ENCODE results near the gene CYTH3.

CYTH3 gene

DNA sequence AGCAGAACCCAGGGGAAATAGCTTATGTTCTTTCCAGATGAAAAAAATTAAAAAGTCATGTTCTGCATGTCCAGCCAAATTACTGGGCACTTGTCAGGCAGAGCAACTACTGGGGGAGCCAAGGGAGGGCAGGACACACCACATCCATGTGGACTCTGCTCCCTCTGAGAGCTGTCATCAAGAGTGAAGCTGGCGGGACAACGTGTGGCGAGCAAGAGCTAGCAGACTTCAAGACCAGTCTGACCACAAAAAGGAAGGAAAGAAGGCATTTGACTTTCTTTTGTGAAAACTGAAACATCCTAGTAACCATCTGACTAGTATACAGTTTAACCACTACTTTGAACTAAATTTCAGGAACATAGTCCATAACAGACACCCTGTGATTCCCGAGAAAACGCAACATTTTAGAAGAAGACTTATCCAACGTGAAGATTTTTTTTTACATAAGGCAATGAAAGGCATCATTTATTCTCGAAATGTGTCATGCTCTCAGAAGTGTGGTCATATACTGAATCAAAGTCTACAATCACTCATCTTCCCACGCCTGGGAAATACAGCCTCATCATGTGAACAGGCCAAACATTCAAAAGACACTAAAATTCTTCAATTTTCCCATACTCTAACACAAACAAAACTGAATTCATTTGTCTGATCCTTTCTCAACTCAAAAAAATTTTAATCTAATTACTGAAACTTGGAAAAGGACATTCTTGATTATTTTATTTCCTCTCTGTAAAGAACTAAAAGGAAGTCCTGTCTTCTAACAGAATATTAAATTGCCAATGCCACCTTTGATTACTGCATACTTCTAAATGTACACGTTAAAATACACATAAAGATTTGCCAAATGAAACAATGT, 15.5 kb downstream of the CYTH3 start:
- DNase-seq (ENCODE audit: low spot score): no peak

GRCh38 chr7:6256109-6256483, 16.3 kb downstream of the CYTH3 start:
- DNase-seq (ENCODE audit: low spot score): no peak

DNA sequence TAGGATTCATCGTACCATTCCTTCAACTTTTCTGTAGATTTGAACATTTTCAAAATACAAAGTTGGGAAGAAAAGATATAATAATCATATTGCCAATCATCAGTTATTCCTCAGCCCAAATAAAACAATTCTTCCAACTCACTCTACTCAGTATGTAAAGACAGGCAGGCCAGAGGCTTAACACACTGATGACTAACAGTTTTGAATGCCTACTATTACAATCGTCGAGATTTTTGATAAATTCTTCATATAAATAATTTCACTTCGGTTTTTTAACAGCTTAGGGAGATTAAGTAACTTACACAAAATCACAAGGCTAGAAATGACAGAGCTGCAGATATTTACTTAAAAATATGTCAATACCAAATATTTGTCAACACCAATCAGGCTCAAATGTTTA, 17.6 kb downstream of the CYTH3 start:
- no peak for DNase-seq (ENCODE audit: low spot score)

- no peak for DNase-seq (ENCODE audit: low spot score)
These were observed 19.7 kb downstream of the CYTH3 start for GRCh38 chr7:6252748-6253147.

DNA sequence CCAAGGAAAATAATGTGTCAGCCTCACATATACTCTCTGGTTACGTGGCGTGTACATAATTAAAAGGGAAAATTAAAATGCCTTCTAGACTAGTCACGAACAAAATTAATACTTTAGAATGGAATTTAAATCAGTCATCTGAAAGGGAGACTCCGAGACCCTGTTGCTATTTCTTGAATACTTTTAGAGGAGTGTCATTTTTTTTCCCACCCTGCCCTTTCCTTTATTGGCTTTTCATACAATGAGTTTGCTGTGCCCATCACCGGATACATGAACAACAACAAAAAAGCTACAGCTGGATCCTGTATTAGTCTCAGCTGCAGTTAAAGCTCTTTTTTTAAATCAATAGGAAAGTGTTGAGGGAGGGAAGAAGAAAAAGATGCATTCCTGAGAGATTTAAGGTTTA, 20.1 kb downstream of the CYTH3 start:
- DNase-seq (ENCODE audit: low spot score): no peak

DNA sequence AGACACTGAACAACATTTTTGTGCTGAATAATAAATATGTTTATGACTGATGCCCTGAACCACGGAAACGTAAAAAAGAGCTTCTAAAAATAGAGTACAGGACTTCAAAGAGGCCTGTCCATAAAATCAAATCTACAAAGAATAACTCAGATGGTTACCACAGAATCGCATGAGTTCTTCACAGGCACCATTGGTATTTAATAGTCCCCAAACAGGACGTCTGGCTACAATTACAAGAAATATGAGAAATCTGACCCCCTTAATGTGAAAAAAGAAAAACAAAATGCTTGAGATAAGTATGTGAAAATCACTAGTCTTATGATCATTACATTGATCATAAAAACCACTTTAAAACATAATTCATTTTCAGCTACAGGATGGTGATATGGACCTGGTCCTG, 20.8 kb downstream of the CYTH3 start:
- DNase-seq (ENCODE audit: low spot score): no peak

- no peak for DNase-seq (ENCODE audit: low spot score)
These were observed 22.0 kb downstream of the CYTH3 start for GRCh38 chr7:6250364-6250833.

- no peak for DNase-seq (ENCODE audit: low spot score)
These were observed 23.4 kb downstream of the CYTH3 start for GRCh38 chr7:6249043-6249442.

- no peak for DNase-seq (ENCODE audit: low spot score)
These were observed 23.8 kb downstream of the CYTH3 start for GRCh38 chr7:6248581-6248980.

- no peak for DNase-seq (ENCODE audit: low spot score)
These were observed 26.0 kb downstream of the CYTH3 start for GRCh38 chr7:6246251-6246917.

- no peak for DNase-seq (ENCODE audit: low spot score)
These were observed 28.4 kb downstream of the CYTH3 start for GRCh38 chr7:6244021-6244420.

DNA sequence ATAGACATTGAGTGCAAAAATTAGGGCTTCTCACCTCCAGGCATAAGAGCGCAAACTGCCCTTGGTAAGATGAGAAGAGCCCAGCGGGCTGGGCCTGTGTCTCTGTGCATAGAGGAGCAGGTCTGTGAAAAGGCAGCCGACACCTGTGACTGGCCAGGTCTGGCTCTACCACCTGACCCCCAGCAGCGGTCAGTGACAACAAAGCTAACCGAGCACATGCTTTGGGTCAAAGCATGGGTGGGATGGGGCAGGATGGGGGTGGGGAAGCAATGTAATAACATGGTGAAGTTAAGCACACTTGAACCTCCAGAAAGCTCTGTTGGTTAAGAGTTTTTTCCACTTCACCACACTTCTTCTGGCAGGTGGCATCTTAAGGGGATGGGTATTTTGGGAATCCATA, 29.3 kb downstream of the CYTH3 start:
- DNase-seq (ENCODE audit: low spot score): no peak

DNA sequence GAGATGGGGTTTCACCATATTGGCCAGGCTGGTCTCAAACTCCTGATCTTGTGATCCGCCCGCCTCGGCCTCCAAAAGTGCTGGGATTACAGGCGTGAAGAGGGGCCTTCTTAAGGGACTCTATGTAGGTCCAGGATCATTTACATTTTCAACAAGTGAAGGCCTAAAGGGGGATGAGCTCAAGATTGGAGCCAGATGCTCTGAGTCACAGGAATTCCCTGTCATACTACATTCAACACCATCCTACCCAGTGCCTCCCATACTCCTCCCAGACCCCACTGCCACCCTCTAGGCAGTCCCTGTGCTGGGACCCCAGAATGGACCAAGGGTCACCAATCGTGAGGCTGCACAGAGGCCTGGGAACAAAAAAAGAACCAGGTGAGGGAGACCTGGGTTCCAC, 29.9 kb downstream of the CYTH3 start:
- no peak for DNase-seq (ENCODE audit: low spot score)

DNA sequence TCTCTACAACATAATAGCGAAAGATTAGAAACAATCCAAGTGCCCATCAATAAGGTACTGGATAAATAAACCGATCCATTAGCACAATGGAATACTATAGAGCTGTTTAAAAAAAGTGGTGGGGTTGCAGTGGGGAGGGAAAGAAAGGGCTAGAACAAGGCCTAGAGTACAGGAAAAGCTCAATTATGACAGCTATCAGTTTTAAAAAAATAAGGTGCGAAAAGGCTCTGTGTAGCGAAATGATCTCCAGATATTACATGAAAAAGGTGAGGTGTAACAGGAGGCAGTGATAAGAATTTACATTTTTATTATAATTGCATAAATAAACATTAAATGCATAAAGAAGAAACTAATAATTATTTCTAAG, 30.8 kb downstream of the CYTH3 start:
- no peak for DNase-seq (ENCODE audit: low spot score)

- no peak for DNase-seq (ENCODE audit: low spot score)
These were observed 34.0 kb downstream of the CYTH3 start for GRCh38 chr7:6238309-6238925.

DNA sequence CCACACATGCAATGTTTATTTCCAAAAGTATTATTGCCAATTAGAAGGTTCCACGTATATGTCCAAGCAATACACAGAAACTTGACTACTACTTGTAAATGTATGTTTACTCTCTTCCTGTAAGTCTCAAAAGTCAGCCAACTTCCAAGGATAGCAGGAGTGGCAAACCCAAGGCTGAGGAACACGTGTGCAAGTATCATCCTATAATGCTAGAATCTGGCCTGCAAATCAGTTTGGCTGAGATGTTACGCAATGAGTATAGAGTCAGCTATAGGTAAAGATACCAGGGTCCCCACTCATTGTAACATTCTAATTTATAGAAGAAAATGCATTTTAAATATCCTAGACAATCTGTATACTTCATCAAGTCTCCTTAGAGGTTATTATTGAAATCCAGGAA, 34.7 kb downstream of the CYTH3 start:
- no peak for DNase-seq (ENCODE audit: low spot score)

- DNase-seq (ENCODE audit: low spot score): no peak
These were observed 35.4 kb downstream of the CYTH3 start for GRCh38 chr7:6237011-6237410.

GRCh38 chr7:6235029-6235871, 37.2 kb downstream of the CYTH3 start:
- DNase-seq (ENCODE audit: low spot score): no peak

GRCh38 chr7:6234384-6234783, 38.0 kb downstream of the CYTH3 start:
- no peak for DNase-seq (ENCODE audit: low spot score)

GRCh38 chr7:6232534-6232933, 39.9 kb downstream of the CYTH3 start:
- no peak for DNase-seq (ENCODE audit: low spot score)

- no peak for DNase-seq (ENCODE audit: low spot score)
These were observed 40.3 kb downstream of the CYTH3 start for GRCh38 chr7:6232116-6232515.

DNA sequence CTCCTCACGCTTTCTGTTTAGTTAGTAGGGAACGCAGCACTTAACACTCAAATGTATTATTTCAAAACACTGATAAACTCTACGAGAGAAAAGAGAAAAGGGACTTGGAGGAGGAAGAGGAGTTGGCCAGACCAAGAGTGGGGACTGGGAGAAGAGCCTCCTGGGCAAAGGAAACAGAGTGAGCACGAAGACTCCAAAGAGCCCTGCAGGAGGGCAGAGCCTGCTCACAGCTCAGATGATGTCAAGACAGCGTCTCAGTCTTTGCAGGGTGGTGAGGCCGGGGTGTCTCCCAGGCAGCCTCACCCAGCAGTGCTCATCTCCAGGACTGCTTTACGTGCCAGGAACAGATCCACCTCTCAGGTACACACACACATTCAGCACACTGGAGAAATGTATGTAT, 41.2 kb downstream of the CYTH3 start:
- DNase-seq (ENCODE audit: low spot score): no peak
